NCI-H748 treated with DMSO at 0.1 percent for 48 hours (cell line): Measurements from ENCODE around the gene S1PR1.

Experiments
- DNase-seq: peaks from one replicate; lab custom pipeline; 2025; lab: John Stamatoyannopoulos, UW

The S1PR1 gene

DNA sequence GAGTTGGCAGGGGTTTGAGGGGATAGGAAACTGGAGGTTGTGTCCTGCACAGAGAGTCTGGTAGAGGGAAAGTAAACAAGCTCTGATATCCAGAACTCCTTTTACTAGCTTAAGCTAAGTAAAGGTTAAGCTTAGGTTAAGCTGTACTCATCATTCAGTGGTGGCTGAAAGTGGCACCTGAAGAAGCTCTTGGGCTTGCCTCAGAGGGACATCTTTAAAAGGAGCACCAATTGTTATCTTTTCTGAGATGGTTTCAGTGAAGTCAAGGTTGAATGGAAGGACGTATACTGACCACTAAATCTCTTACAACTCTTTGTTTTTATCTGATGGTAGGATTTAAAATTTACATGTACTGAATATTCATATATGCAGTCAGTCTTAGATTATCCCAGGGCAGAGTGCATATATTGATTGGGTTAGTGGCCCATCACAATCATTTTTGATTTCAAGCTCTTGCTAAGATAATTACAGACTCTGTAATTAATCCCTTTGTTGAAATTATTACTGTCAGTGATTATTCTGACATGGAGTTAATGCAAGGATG is 43.3 kb downstream of the S1PR1 start:
- no peak for DNase-seq

DNA sequence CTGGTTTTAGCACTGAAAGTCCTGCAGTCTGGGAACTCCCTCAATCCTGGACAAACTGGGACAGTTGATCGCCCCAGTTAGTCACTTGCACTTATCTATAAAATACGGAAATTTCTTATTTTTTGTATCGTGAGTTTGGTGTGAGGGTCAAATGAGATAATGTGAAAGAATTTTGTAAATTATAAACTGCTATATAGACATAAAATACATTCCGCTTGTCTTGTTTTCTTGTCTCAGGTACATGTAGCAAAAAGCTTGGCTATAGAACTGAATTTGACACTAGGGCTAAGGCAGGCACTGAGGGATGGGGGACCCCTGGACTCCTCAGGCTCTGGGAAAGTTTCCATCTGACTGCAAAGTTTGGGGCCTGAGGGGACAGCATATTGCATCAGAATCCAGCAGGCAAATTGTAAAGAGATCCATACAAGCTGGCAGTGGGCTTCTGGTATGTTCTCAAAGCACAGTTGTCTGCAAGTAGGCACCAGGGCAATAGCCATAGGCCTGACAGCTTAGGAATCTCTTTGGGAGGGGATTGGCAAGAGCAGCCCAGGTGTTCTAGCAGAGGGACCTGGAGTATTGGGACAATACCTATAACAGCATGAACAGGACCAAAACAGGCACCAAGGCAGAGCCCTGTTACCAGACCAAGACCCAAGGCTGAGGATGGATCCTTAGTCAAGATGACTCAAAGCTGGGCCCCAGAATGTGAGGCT is 44.3 kb downstream of the S1PR1 start:
- no peak for DNase-seq

DNA sequence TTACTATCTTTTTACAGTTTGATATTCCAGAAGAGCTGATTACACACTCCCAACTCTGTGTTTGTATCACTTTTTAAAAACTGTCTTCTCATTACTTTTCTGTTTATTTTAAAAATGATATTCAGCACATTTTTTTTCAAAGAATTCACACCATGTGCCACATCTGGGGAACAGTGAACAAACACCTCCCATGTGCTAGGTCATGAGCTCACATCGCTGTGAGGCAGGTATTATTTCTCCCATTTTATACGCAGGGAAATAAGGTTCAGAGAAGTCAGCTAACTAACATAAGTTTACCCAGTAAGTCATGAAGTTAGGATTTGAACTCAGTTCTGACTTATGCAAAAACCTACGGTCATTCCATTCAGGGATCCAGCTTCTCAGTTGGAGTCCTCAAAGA is 44.9 kb downstream of the S1PR1 start:
- no peak for DNase-seq

DNA sequence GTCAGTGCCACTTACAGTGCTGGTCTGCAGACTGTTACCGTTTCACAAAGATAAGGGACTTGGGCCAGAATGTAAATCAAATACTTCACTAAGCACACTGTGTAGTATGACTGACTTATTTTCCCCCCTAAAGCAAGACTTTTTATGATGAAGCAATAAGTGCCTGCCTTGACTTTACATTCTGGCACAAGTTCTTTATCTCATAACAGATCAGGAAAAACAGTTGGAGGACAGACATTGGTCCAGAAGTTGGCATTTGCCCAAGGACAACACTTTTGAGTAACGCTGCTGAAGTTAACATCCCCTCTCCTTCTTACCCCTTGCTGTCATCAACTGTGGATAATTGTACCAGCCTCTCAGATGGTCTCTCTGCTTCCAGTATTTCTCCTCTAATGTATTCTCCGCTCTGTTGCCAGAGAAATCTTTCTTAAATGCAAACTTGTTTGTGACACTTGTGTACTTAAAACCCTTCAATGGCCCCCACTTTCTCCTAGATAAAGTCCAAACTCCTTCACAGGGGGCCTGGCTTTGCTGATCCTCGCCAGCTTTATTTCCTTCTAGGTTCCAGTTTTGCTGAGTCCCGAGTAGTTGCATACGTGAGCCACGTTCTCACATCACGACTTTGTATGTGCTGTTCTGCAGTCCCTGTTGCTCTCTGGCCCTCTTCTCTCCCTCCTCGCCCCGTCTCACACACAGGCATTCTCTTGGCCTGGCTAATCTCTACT is 45.7 kb downstream of the S1PR1 start:
- DNase-seq = no peak

DNA sequence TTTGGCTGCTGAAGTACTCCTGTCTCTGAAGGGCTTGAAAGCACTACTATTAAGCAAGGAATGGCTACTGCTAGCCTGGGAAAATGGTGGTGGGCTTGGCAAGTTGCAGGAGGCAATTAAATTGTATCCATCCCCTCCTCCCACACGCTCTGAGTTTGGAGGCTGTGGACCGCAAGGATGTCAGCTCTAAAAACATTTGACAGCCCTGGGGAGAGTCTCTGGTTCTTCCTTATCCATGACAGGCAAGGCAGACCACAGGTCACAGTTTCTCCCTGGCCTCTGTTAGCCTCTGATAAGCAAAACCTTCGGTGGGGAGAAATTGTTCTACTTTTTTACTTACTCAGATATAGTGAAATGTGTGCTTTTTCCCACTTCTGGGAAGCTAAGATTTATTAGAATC is 46.6 kb downstream of the S1PR1 start:
- DNase-seq = no peak

DNA sequence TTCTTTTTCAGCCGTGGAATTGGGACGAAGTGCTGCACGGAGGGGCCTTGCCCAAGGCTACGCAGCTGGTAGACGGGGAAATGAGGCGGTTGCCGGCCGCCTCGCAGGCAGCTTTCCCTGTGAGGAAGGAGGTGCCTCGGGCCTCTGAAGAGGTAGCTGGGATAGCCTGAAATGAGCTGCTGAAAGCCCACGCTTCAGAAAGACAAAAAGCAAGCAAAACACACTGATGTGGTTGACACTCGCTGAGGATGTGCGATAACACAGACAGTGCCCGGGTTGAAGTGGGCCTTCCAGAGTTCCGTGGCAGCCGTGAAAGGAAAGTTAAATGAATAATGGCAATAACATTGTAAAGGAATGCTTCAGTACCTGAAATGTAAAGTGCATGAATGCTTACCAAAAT is 47.2 kb downstream of the S1PR1 start:
- no peak for DNase-seq

DNA sequence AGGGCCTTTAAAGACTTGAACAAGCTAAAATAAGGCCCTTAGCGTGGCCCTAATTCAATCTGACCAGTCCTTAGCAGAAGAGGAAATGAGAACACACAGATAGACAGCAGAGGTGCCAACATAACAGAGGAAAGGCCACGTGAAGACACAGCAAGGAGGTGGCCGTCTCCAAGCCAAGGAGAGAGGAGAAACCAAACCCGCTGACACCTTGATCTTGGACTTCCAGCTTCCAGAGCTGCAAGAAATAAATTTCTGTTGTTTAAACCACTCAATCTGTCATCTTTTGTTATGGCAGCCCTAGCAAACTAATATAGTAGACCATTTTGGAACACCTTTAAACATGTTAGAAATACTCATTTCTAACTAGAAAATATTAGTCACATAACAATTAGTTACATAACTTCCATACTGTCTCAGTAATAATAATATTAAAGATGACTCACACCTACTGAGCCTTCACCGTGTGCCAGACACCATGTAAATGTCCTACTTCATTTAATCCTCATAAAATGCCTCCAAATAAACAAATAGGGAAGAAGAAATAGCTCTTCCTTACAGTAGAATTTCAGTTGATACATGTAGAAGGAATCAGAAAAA is 47.9 kb downstream of the S1PR1 start:
- no peak for DNase-seq

DNA sequence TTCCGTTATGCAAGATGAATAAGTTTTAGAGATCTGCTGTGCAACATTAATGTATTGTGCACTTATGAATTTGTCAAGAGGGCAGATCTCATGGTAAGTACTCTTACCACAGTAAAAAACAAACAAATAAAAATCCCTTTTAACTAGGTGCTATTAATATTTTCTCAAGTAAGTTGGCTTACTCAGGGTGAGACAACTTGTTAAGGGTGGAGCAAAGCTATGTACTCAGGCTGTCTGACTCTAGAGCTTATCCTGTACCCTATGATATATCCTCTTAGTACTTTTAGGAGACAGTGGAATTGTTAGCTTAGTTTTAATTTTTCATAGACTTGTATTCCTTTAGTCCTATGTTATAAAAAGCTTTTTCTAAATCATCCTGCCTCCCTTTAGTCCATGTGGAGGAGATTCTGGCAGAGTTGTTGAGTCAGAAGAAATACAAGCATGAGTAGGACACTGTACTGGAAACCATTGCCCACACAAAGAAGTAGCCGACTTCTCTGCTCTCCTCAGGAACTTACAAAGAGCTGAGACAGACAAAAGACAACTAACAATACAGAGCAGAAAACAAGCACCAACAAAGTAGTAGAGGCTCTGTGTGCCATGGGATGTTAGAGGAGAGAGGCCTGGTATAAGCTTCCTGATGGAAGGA is 49.2 kb downstream of the S1PR1 start:
- DNase-seq = no peak

DNA sequence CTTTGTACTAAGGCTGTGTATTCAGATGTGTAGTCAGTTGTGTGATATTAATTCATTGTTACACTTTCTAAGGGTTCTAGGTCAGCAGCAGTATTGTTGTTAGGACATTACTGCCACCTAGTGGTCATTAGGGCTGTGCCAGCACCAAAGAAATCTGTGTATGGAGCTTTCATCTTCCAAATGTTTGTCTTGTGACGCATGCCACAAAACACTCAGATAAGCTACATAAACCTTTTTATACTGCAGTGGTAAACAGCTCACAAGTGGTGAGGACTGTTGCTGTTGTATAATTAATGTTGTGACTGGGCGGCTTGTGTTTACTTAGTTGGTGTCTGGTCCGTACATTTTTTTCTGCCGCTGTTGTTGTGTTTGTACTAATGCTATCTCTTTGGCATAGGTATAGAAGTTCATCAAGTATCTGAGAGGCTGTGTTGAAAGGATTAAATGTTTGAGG is 51.7 kb downstream of the S1PR1 start:
- DNase-seq = peak; percentile 76

DNA sequence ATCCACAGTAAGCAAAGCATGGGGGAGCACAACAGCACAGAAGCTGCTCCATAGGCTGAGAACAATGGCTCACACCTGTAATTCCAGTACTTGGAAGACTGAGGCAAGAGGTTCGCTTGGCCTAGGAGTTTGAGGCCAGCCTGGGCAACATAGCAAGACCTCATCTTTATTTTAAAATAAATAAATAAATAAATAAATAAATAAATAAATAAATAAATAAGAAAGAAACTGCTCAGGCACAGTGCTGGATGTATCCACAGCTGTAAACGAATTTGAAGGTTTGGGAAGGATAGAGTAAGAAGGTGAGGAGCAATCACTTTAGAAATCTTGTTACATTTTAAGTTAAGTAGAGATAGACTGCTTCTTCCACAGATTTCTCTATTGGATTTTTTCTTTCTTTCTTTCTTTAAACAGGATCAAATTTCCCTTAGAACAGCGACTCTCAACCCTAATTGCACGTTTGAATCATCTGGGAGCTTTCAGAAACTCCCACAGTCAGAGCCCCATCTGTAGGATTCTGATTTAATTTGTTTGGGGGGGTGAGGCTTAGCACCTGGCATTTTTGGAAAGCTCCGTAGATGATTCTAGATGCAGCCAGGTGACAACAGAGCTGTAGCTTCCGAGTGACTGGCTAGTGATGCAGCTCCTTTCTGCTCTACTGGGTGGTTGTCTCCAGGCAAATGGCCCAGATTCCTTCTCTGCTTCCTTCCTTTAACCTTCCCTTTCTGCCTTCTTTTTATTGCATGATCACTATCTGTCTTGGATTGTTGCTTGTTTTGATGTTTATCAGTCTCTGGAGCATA is 53.5 kb downstream of the S1PR1 start:
- no peak for DNase-seq
